ENCODE data around the gene MUS81. TPM values are rescaled to one million over a fixed set of nuclear protein-coding genes. Genes with fewer than 3 reads are reported as not detected.

MUS81 gene
- total and polyA plus RNA-seq, 9 of the 15 experiments (the other 6 are each of a cell fraction or from before 2014, with no cell fraction given): 13.4 to 118 (median 53.7) TPM

DNA sequence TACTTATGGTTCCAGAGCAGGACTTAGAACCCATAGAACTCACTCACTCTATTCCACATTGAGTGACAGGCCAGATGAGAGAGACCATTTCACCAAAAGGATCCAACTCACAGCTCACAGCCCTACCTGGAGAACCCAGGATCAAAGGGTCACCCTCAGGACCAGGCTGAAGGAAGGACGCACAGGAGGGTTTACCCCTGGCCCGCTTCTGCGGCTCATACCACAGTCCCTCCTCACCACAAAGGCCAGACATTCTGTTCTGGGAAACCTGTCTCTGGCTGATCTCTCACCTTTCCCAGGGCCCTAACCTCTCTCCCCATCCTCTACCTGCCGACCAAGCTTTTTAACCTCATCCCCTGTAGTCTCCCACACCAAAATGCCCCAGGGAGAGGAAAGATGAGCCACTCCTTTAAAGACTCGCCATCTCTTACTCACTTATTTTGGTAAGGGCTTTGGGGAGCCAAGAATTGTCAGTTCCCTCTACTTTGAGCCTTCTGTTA, 35.3 kb downstream of the MUS81 start:
- intact Hi-C loops (cut with micrococcal nuclease): no loop called here
- H3K4me3 ChIP-seq: no peak overlapping the region
- peaks cover 73% of the 10 kb centered on the region for H3K36me3 ChIP-seq (ENCODE audit: control insufficient read depth, insufficient read depth, low read length)
- ChIA-PET CTCF (ENCODE audit: low intra/inter-chr PET ratio) (no interaction called here), POLR2A (interaction anchor here (0.8 to 10.0 kb wide), 10 partner anchors 11 to 112 kb away, joined by 3 to 96 read pairs (median 4); partner anchors contain the start of genes CFL1 and MUS81)
- H3K4me1 ChIP-seq (replicated peaks in 1 of 2; ENCODE audit: control insufficient read depth in 2 of 2, insufficient read depth in 2 of 2, low read length in 2 of 2): peaks cover 34 to 73% of the 10 kb centered on the region in 2 experiments
- no peaks in the 10 kb centered on the region for H3K27me3 ChIP-seq (ENCODE audit: control insufficient read depth in 2 of 2, insufficient read depth in 2 of 2, low read length in 2 of 2)
- H3K9ac ChIP-seq (ENCODE audit: insufficient read depth in 1 of 2, low read depth in 2 of 2, low read length in 2 of 2): peak overlapping the region in 1 of 2 experiments; percentile 59; a peak in 1 of 4 replicates
- no TSS peak for BruUV-seq (replicated peaks)
- in situ Hi-C loops (cut with MboI): no loop called here
- H3K27ac ChIP-seq (ENCODE audit: extremely low read depth, low read depth, low read length): peak overlapping the region; percentile 36; the same call in 1 of the 3 replicates
- peaks cover 33% of the 10 kb centered on the region for H4K20me1 ChIP-seq (replicated peaks; ENCODE audit: control insufficient read depth, insufficient read depth, low read length)
- H3K9me1 ChIP-seq (ENCODE audit: control insufficient read depth, insufficient read depth, low read length): no peaks in the 10 kb centered on the region
- no peaks in the 10 kb centered on the region for H3K9me3 ChIP-seq (replicated peaks; ENCODE audit: control insufficient read depth, insufficient read depth, low read depth, low read length)
- WGBS (ENCODE audit: insufficient coverage, low coverage, missing lambda C conversion rate): 100% methylated on average over 4 of the region's 5 CpGs
- H2AFZ ChIP-seq (ENCODE audit: low read depth, low read length): no peak overlapping the region
- ATAC-seq: no peak
- FAIRE-seq: no peak
- no peak for DNase-seq (ENCODE audit: extremely low read depth in 1 of 4, low spot score in 3 of 4)
- H3K79me2 ChIP-seq (ENCODE audit: control insufficient read depth, insufficient read depth, low read length): peaks cover 92% of the 10 kb centered on the region
- no peak overlapping the region for H3K4me2 ChIP-seq (ENCODE audit: insufficient read depth, low read length)
- TF ChIP-seq PKNOX1 (IDR thresholded peaks at IDR 0.05): peak; percentile 65; the same call in 1 of the 2 replicates
- no peak for TF ChIP-seq HNRNPUL1 (IDR thresholded peaks at IDR 0.05; ENCODE audit: low read length)
- TF ChIP-seq, protein P1, sequence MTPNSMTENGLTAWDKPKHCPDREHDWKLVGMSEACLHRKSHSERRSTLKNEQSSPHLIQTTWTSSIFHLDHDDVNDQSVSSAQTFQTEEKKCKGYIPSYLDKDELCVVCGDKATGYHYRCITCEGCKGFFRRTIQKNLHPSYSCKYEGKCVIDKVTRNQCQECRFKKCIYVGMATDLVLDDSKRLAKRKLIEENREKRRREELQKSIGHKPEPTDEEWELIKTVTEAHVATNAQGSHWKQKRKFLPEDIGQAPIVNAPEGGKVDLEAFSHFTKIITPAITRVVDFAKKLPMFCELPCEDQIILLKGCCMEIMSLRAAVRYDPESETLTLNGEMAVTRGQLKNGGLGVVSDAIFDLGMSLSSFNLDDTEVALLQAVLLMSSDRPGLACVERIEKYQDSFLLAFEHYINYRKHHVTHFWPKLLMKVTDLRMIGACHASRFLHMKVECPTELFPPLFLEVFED (CRISPR knock-in tag; conservative IDR thresholded peaks at IDR 0.05): no peak
- TF ChIP-seq MIER1 (IDR thresholded peaks at IDR 0.05; ENCODE audit: low read depth): no peak
- TF ChIP-seq, protein P2, sequence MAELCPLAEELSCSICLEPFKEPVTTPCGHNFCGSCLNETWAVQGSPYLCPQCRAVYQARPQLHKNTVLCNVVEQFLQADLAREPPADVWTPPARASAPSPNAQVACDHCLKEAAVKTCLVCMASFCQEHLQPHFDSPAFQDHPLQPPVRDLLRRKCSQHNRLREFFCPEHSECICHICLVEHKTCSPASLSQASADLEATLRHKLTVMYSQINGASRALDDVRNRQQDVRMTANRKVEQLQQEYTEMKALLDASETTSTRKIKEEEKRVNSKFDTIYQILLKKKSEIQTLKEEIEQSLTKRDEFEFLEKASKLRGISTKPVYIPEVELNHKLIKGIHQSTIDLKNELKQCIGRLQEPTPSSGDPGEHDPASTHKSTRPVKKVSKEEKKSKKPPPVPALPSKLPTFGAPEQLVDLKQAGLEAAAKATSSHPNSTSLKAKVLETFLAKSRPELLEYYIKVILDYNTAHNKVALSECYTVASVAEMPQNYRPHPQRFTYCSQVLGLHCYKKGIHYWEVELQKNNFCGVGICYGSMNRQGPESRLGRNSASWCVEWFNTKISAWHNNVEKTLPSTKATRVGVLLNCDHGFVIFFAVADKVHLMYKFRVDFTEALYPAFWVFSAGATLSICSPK (IDR thresholded peaks at IDR 0.05; ENCODE audit: borderline replicate concordance): no peak
- peak; percentile 68 for TF ChIP-seq POLR2AphosphoS5 (IDR thresholded peaks at IDR 0.05; ENCODE audit: control insufficient read depth, insufficient read depth, low read depth, low read length)
- no peak for TF ChIP-seq CHCHD3 (CRISPR knock-in tag; IDR thresholded peaks at IDR 0.05)
- no peak for TF ChIP-seq CEBPB (tag; IDR thresholded peaks at IDR 0.05)
- TF ChIP-seq MAZ (CRISPR knock-in tag; conservative IDR thresholded peaks at IDR 0.05 in 1 of 2, IDR thresholded peaks at IDR 0.05 in 1 of 2): no peak
- TF ChIP-seq ATF6 (CRISPR knock-in tag; IDR thresholded peaks at IDR 0.05): no peak
- TF ChIP-seq FOXA1 (IDR thresholded peaks at IDR 0.05; ENCODE audit: borderline replicate concordance): no peak
- TF ChIP-seq, protein P3, sequence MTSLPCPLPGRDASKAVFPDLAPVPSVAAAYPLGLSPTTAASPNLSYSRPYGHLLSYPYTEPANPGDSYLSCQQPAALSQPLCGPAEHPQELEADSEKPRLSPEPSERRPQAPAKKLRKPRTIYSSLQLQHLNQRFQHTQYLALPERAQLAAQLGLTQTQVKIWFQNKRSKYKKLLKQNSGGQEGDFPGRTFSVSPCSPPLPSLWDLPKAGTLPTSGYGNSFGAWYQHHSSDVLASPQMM (CRISPR knock-in tag; IDR thresholded peaks at IDR 0.05): no peak
- TF ChIP-seq ZBTB43 (CRISPR knock-in tag; IDR thresholded peaks at IDR 0.05): no peak
- TF ChIP-seq ZNF76 (CRISPR knock-in tag; IDR thresholded peaks at IDR 0.05; ENCODE audit: borderline replicate concordance): no peak
- peak; percentile 53 for TF ChIP-seq POLR2A (conservative IDR thresholded peaks at IDR 0.05)
